Loucy (cell line): ENCODE data around the gene FLCN.

Experiments used
- H2AFZ ChIP-seq: fragments of 200-600 bp; sonication (generic); 2 replicates; pipeline ENCODE4 v1.6.0; 2016; ENCODE audit warnings: antibody characterized with exemption, mild to moderate bottlenecking, low read length, moderate library complexity
- H3F3A ChIP-seq: fragments of 200-600 bp; 2 replicates; pipeline ENCODE4 v1.6.0; 2016; ENCODE audit warnings: antibody characterized with exemption, low read depth, mild to moderate bottlenecking
- H3K27me3 ChIP-seq: fragments of 200-600 bp; sonication (generic); 2 replicates; pipeline ENCODE4 v1.6.1; 2014; ENCODE audit warnings: low read length, mild to moderate bottlenecking; ENCODE audit not compliant: insufficient read depth, poor library complexity, severe bottlenecking
- H3K36me3 ChIP-seq: fragments of 200-600 bp; sonication (generic); 2 replicates; pipeline ENCODE4 v1.6.1; 2016; ENCODE audit warnings: low read length; ENCODE audit not compliant: insufficient read depth
- H3K4me1 ChIP-seq: fragments of 200-600 bp; sonication (generic); 2 replicates; pipeline ENCODE4 v1.5.1; 2014; ENCODE audit warnings: low read length, mild to moderate bottlenecking; ENCODE audit not compliant: insufficient read depth, poor library complexity, severe bottlenecking
- H3K4me2 ChIP-seq: fragments of 200-600 bp; sonication (generic); 2 replicates; pipeline ENCODE4 v1.6.0; 2014; ENCODE audit warnings: antibody characterized with exemption, low read length, low read depth, mild to moderate bottlenecking; ENCODE audit not compliant: poor library complexity, severe bottlenecking
- H3K4me3 ChIP-seq: fragments of 200-600 bp; sonication (generic); 2 replicates; pipeline ENCODE4 v1.5.1; 2014; ENCODE audit warnings: low read length, mild to moderate bottlenecking, mixed read lengths; ENCODE audit not compliant: poor library complexity, severe bottlenecking
- H3K79me2 ChIP-seq: fragments of 200-600 bp; sonication (generic); 2 replicates; pipeline ENCODE4 v1.6.1; 2014; ENCODE audit warnings: low read length; ENCODE audit not compliant: insufficient read depth
- H3K9ac ChIP-seq: fragments of 200-600 bp; sonication (generic); 2 replicates; pipeline ENCODE4 v1.6.0; 2014; ENCODE audit warnings: mild to moderate bottlenecking, low read depth, low read length, moderate library complexity; ENCODE audit not compliant: poor library complexity, severe bottlenecking
- H3K9me2 ChIP-seq: fragments of 200-600 bp; sonication (generic); replicated peaks from 2 replicates; pipeline ENCODE4 v1.6.1; 2016; ENCODE audit warnings: low read depth, low read length, mixed read lengths
- H3K9me3 ChIP-seq: fragments of 200-600 bp; sonication (generic); 2 replicates; pipeline ENCODE4 v1.6.1; 2014; ENCODE audit warnings: mild to moderate bottlenecking, antibody characterized with exemption, low read length, low read depth; ENCODE audit not compliant: insufficient read depth
- H4K20me1 ChIP-seq: fragments of 200-600 bp; sonication (generic); 2 replicates; pipeline ENCODE4 v1.6.0; 2014; ENCODE audit warnings: antibody characterized with exemption, low read length, mild to moderate bottlenecking; ENCODE audit not compliant: insufficient read depth, poor library complexity, severe bottlenecking
- EZH2phosphoT487 ChIP-seq: fragments of 200-600 bp; IDR thresholded peaks from 2 replicates; pipeline ENCODE4 v1.6.1; 2018; ENCODE audit warnings: antibody characterized with exemption, mild to moderate bottlenecking, moderate library complexity, borderline replicate concordance
- TF ChIP-seq, protein P1 (sequence below): fragments of 200-600 bp; sonication (generic); conservative IDR thresholded peaks from 2 replicates; pipeline ENCODE4 v1.5.1; 2014; ENCODE audit warnings: mild to moderate bottlenecking, antibody characterized with exemption, low read length

Gene FLCN

DNA sequence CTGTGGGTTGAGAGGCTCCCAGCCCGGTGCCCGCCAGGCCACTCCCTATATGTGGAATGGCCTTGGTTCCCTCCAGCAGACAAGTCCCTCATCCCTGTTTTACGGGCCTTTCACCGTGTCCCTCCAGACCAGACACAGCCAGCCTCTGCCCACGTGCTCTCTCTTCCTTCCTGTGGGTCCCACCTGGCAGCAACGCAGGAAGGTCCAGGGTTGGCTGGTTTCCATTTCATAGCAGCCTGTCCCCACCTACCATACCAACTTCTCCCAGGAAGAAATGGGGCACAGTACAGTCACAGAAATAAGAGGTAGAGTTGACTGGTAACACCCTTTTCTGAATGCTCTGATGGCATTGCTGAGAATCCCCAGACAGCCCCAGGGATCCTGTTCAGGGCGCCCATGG, 65.8 kb downstream of the FLCN start:
- H3K9me3 ChIP-seq, result no peaks in the 10 kb centered on the region
- no peaks in the 10 kb centered on the region for H3K79me2 ChIP-seq
- H3K36me3 ChIP-seq, result peaks cover 66% of the 10 kb centered on the region; the same call in 1 of the 2 replicates
- H3K27me3 ChIP-seq, result no peaks in the 10 kb centered on the region
- no peak overlapping the region for H2AFZ ChIP-seq
- no peaks in the 10 kb centered on the region for H4K20me1 ChIP-seq
- H3K4me2 ChIP-seq, result no peak overlapping the region
- no peak overlapping the region for H3K4me3 ChIP-seq
- no peak overlapping the region for H3K9ac ChIP-seq
- H3K4me1 ChIP-seq, result peaks cover 11% of the 10 kb centered on the region
- TF ChIP-seq, protein P1, sequence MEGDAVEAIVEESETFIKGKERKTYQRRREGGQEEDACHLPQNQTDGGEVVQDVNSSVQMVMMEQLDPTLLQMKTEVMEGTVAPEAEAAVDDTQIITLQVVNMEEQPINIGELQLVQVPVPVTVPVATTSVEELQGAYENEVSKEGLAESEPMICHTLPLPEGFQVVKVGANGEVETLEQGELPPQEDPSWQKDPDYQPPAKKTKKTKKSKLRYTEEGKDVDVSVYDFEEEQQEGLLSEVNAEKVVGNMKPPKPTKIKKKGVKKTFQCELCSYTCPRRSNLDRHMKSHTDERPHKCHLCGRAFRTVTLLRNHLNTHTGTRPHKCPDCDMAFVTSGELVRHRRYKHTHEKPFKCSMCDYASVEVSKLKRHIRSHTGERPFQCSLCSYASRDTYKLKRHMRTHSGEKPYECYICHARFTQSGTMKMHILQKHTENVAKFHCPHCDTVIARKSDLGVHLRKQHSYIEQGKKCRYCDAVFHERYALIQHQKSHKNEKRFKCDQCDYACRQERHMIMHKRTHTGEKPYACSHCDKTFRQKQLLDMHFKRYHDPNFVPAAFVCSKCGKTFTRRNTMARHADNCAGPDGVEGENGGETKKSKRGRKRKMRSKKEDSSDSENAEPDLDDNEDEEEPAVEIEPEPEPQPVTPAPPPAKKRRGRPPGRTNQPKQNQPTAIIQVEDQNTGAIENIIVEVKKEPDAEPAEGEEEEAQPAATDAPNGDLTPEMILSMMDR, result no peak
- TF ChIP-seq EZH2phosphoT487, result no peak
- H3F3A ChIP-seq, result no peaks in the 10 kb centered on the region
- H3K9me2 ChIP-seq, result no peaks in the 10 kb centered on the region

DNA sequence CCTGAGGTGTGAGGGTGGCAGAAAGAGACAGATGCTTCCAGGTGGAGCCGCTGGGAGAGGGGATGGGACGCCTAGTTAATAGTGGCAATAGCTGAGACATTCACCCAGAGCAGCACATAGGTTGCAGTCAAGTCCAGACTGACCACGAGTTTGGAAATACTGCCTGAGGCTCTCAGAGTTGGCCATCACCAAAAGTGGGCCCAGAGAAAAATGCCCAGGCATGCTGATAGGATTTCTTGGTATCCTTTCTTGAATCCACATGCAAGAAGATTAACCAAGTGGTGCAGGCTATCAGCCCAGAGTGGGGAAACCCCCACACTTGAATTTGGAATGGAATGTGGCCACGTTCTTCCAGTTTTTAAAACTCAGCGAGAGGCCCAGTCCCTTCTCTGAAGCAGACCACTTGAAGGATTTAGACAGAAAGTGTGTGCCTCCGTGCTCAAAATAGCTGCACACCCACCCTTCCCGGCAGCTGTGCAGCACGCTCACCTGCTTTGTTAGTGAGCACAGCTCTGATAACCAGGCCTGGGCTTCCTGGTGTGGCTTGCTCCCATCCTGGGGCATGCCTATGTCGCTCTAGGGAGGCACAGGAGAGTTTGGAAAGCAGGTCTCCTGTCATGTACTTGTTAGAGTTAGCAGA, 66.5 kb downstream of the FLCN start:
- no peaks in the 10 kb centered on the region for H3K79me2 ChIP-seq
- no peaks in the 10 kb centered on the region for H3F3A ChIP-seq
- no peaks in the 10 kb centered on the region for H4K20me1 ChIP-seq
- H2AFZ ChIP-seq, result no peak overlapping the region
- H3K36me3 ChIP-seq, result peaks cover 72% of the 10 kb centered on the region; the same call in 1 of the 2 replicates
- no peak overlapping the region for H3K4me2 ChIP-seq
- H3K9me2 ChIP-seq, result no peaks in the 10 kb centered on the region
- H3K9ac ChIP-seq, result no peak overlapping the region
- TF ChIP-seq, protein P1, result no peak
- TF ChIP-seq EZH2phosphoT487, result no peak
- peaks cover 4% of the 10 kb centered on the region for H3K4me1 ChIP-seq
- no peaks in the 10 kb centered on the region for H3K9me3 ChIP-seq
- H3K4me3 ChIP-seq, result no peak overlapping the region
- H3K27me3 ChIP-seq, result no peaks in the 10 kb centered on the region

DNA sequence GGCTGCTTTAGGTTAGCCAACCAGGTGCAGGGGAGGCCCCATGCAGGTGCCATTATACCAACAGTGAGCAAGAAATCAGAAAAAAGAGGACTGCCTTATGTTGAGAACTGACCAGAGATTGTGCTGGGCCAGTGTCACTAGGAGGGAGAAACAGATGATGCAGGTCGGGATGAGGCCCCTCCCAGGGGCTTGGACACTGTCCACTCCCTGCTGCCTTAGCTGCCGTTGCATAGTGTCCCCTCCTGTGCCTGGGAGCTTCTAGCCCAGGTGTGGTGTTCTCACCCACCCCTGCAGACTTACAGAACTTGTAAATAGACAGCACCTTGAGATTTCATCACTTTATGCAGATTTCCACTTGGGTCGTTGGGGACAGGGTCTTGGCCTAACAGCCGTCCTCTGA, 67.6 kb downstream of the FLCN start:
- H3F3A ChIP-seq, result no peaks in the 10 kb centered on the region
- H3K4me3 ChIP-seq, result no peak overlapping the region
- H3K4me1 ChIP-seq, result peaks cover 3% of the 10 kb centered on the region
- H3K9me3 ChIP-seq, result no peaks in the 10 kb centered on the region
- H4K20me1 ChIP-seq, result no peaks in the 10 kb centered on the region
- no peaks in the 10 kb centered on the region for H3K79me2 ChIP-seq
- no peak overlapping the region for H2AFZ ChIP-seq
- TF ChIP-seq, protein P1, result no peak
- TF ChIP-seq EZH2phosphoT487, result no peak
- no peak overlapping the region for H3K9ac ChIP-seq
- peaks cover 73% of the 10 kb centered on the region; the same call in 1 of the 2 replicates for H3K36me3 ChIP-seq
- H3K4me2 ChIP-seq, result no peak overlapping the region
- no peaks in the 10 kb centered on the region for H3K27me3 ChIP-seq
- no peaks in the 10 kb centered on the region for H3K9me2 ChIP-seq
